ENCODE data around the gene NEDD8.

Gene NEDD8

DNA sequence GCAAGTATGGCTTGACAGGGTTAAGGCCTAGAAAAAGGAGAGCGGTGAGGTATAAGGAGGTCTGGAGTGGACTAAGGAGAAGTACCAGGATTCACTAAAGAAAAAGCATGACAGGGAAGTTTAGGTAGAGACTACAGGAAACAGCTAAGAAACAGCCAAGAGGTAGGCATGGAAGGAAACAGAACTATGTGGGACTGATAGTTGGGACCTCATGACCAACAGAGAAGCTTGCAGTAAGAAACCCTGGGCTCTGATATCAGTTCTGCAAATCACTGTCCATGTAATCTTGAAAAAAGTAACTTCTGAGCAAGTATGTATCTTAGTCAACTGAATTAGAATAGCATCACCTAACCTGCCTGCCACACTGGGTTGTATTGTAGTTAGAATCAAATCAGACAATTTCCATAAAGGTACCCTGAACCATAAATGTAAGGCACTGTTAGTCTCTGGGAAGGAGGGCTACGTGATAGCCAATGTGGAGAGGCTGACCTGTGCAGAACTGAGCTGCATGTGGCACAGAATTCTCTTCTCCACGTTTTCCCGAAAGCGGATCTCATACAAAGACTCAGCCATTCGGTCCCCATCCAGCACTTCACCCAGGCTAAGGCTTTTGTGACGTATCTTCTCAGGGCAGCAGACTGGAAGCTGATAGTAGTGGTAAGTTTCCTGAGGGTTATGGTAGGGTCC lies 37.8 kb downstream of the NEDD8 start:
- DNase-seq: no peak

DNA sequence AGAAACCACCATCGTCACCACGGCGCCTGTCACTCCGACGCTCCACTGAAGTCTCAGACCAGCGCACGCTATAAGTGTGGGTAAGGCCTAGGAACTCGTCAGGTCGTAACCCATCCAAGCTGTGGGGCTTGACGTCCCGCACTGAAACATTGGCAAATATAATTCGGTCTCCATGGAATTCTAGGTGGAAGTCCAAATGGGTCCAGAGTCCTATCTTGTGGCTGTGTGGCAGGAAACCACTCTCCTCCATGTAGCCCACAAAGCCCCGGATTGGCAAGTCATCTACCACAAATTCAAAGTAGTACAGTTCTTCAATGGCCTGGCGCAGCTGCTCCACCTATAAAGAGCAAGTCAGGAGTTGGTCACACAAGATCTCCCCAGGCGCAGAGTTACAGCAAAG lies 39.2 kb downstream of the NEDD8 start:
- no peak for DNase-seq

DNA sequence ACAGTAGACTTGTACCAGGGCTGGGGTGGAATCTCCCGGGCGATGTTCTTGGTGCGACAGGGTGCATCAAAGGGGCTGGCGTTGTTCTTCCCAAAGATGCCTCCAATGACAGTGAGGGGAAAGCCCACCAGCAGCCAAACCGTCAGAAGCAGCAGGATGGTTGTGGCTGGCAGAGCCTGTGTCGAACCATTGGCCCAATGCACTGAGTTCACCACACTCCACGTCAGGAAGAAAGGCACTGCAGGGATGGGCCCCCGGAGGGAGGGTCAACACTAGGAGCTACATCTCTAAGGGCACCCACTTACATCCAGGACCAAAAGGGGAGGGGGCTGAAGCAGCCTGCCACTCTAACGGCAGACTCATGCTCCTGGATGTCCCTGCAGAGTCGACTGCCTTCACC lies 41.8 kb downstream of the NEDD8 start:
- DNase-seq: no peak

DNA sequence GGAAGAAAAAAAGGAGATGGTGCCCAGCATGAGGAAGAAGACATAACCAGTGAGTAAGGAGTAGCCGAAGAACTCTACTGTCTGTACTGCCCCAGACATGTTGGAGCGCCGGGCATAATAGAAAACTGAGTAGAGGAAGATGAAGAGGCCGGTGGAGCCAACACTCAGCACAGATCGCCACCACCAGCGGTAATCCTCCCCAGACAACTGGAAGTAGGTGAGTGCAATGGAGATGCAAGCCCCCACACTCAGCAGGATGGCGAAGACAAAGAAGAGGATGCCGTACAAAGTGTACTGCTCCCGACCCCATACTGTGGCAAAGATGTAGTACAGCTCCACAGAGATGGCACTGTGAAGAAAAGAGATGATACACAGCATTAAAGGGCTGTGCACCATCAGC lies 42.7 kb downstream of the NEDD8 start:
- DNase-seq: no peak

DNA sequence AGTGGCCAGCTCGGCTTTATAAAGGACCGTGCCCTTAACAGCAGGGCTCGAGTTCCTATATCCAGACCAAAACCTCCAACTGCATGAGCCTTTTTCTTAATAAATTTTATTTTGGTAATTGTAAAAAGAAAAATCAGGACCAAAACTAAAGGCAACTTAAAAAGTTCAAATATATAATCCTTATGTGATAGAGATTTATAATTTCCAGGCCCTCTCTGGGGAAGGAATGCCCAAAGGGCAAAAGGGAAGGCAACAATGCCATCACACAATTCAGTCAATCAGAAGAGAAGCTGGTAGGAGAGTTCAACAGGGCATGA lies 43.1 kb downstream of the NEDD8 start:
- DNase-seq: no peak

DNA sequence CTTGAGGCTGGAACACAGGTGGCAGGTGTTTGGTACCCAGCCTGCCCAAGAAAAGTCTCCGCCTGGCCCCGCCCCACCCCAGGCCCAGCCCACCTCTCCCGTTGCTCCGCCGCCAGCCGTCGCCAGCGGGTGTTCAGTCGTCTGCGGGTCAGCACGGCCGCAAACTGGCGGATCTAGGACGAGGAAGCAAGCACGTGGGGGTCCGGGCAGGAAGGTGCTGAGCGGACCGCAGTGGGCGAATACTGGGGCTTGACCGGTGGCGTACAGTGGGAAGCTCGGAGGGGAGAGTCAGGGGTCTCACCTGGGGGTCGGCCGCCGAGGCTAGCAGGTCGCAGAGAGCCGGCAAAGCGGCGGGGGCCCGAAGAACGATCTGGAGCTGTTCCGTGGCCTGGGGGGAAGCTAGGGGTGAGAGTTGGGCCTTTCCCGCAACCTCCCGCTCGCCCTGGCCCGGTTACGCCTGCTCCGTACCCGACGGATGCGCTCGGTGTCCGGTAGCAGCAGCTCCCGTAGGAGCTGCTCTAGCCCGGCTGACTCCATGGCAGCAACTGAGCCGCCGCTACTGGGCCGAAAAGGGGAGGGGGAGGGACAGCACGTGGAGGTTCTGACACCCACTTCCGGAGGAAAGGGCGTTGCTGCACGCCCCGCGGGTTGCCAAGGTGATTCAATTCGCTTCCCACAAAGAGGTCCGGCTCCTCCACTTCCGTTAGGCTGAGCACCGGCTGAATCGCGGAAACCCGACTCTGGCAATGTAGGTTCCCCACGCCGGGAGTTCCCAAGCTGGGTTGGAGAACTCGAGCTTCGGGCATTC lies 43.7 kb downstream of the NEDD8 start, which contains the start of gene IPO4:
TSS of gene IPO4 (minus strand) at position 566 of the 808 bp plus-strand sequence. CDS start at position 537, 29 bp downstream.
- DNase-seq: peak; percentile 92

DNA sequence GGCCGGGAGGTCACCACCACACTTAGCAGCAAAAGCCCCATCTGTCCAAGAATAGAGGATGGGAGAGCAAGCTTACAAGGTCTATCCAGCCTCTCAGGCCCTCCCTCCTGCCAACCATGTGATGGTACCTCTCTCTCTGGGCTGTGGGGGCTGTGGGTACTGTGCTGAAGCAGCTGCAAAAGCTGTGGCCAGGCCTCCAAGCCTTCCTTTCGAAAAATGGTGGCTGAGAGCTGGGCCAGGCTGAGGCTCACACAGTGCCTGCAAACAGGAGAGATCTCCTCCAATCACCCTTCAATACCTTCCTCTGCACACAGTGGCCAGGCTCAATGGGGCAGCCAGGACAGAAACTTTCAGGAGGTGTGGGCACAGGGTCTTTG lies 44.6 kb downstream of the NEDD8 start:
- no peak for DNase-seq

DNA sequence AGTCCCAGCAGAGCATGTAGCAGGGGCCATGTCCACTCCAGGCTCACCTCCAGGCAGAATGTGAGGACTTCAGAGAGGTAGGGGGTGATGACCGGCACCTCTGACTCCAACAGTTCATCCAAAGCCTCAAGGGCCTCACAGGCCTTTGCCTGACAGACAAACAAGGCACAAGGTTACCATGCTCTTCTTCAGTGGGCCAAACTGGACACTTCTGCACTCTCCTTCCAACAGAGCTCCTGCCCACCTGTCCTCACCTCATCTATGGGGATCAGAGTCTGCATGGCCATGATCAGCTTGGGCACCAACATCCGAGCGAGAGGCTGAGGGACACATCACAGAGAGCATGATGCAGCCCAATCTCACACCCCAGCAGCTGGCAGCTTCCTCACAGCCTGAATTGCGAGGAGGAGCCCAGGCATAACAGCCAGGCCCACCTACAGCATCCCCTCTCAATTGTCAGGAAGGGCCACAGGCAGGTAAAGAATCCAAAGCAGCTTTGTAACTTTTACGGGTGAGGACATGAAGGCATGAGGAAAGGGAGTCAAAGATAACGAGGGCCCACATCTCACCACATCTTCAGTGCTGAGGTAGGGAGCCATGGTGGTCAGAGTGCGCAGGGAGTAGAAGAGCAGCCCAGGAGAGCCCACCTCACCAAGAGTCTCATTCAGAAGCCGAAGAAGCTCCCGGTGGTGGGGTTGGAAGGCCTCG lies 45.2 kb downstream of the NEDD8 start:
- no peak for DNase-seq

DNA sequence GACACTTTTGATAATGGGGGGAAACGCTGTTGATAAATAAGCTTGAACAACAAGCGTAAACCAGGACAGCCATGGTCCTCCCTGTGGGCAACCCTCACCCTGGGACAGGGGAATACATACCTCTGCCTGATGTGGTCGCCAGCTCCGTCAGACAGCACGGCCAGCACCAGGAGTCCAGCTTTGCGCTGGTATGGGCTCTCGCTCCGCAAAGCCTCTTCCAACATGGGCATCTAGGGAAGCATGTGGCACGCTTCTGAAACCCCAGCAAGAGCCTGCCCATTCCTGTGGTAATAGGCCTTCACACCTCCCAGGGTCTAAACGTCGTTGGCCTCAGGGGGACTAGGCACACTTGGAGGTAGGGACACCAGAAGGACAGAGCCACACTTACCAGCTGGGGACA lies 46.4 kb downstream of the NEDD8 start:
- DNase-seq: no peak

DNA sequence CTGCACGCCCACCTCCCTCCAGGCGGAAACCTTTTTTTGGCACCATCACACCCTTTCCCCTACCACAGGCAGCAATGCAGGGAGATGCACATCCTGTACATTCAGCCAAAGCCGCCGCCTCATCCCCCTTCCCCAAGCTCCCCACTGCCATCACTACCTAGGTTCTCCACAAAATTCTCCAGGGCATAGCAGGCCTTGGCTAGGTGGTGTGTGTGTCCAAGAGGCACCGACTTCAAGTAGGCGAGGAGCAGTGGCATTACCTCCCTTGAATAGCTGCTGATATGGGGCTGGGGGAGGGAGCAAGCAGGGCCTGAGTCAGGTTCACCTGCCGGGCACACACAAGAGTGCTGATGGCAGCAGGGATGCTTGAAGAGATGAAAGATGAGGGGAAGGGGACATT lies 47.1 kb downstream of the NEDD8 start:
- no peak for DNase-seq

DNA sequence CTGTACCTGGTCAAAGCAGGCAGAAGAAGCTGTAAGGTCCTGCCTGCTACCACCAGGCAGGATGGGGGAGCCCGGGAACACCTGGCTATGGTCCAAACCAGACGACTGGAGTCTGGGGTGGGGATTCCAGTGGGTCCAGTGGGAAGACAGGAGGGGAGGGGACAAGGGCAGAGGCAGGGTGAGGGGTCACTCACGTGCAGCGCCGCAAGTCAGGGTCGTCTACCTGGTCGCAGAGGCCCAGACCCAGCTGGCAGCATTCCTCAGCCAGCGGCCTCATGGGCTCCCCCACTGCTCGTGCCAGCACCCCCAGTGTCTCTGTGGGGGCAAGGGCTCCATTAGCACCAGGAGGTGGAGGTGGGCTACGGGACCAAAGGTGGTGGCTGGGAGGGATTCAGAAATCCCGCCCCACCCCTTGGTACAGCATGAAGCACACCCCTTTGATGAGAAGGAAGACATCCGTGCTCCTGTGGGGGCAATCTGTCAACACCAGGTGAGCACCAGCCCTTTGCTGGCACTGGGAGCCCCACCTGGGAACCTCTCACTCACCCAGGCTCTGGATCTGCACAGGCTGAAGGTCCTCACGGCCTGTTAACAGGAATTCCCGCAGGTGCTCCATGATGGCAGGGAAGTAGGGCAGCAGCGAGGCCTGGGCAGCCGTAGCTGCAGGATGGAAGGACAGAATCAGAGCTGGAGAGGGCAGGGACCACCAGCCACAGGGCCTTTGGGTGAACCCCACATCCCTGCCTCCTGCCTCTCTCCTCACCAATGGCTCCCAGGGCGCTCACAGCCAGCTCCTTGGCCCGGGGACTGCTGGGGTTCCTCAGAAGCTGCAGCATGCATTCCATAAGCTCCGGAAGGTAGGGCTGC lies 47.8 kb downstream of the NEDD8 start:
- DNase-seq: no peak

DNA sequence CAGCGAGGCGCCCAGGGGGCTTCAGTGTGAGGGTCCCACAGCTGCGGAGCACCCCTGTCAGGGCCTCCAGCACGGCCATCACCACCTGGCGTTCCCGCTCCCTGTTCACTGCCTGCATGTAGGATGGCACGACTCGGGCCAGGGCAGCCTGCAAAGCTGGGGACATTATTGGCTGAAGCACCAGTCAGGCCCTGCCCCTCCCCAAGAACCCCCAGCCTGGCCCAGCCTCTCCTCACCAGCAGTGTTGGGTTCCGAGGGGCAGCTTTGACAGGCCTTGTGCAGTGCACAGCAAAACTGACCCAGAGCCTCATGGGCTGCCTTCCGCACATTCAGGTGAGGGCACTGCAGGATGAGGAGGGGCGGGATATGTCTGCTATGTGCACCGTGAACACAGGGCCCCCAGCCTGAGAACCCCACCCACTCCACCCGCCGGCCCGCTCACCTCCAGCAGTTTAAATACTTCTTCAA lies 49.1 kb downstream of the NEDD8 start:
- DNase-seq: no peak

DNA sequence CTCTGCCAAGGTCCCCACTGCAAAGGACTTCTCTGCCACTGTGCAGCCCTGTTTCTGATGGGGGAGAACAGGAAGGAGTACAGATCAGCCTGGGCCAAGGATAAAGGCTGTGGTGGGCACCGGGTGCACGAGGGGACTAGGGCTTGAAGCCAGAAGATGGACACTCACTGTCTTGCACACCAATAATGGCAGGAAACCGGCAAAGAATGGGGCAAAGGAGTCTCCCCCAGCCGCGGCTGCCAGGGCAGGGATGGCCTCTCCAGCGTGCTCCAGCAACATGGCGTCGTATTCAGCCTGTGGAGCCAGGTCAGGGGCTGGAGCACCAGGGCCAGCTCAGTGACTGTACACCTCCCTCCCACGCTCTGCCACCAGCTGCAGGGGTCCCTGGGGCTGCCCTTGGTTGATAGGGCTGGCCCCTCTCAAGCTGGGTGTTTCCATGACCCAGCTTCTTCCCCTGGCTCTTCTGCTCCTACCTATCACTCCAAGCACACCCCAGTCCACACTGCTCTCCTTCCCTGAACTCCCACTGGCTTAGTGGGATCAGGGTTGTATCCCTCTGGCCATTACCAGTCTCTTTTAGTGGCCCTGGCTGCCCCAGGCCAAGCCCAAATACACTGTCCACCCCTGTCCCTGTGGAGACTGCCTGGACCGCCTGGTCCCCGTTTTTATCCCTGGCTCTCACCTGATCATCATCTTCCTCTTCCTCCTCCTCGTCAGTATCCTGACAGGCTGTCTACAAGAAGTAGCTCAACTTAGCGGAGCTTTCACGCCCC lies 49.9 kb downstream of the NEDD8 start:
- no peak for DNase-seq

DNA sequence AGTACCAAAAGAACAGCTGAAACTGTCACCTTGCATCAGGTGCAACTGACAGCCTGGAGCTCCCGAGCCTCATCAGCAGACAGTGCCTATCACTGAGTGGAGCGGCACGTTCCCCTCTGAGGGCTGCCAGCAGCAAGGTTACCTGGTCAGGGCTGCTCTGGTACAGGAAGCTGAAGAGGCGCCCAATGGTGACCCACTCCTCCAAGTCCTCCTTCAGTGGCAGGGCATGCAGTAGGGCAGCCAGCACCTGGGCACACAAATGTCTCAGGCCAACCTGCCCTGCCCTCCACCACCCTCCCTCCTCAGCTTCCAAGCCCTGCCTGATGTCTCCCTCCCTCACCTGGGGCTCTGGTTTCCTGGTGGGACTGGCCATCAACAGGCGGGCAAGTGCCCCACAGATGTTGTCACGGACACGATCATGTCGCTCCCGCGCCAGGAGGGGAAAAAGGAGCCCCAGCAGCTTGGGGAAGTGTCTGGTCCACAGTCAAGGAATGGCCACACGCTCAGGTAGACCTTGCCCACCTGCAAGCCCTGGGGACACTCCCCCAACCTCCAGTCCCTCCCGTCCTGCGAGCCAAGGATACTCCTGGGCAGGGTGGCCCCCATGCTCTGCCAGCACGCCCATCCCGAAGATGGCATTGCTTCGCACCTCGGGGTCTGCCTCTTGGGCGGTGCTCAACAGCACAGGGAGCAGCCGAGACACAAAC lies 50.6 kb downstream of the NEDD8 start:
- no peak for DNase-seq

DNA sequence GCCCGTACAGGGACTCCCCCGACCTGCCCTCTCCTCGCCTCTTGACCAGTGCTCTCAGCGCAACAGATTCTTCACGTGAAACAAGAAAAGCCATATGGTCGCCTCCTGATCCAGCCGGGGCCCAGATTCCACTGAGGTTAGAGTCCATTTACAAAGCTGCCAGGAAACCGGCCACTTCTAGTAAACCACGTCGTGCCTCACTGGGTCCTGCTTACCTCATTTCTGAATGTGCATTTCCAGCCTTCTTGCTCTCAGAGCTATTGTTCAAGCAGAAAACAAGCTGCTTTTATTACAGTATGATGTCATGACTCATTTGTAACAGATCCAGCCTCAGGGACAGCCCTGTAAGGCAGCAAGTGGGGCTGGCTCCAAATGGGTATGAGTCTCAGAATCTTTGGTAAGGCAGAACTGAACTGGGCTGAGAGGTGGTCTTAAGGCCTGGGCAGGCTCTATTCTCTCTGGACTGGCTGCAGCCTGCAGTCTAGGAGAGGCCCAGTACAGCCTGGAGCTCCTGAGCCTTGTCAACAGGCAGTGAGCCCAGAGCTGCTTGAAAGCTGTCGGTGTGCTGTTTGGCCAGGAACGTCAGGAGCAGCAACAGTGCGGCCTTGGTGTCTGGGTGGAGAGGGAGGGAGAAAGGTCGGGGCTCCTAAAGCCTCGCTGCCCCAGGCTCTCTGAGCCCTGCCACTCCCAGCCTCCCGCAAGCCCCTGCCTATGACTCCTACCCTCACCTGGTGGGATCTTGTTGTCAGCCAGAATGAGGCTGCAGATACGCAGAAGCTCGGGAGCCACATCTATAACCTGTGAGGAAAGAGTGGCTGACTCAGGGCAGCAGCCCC lies 52.0 kb downstream of the NEDD8 start:
- no peak for DNase-seq

DNA sequence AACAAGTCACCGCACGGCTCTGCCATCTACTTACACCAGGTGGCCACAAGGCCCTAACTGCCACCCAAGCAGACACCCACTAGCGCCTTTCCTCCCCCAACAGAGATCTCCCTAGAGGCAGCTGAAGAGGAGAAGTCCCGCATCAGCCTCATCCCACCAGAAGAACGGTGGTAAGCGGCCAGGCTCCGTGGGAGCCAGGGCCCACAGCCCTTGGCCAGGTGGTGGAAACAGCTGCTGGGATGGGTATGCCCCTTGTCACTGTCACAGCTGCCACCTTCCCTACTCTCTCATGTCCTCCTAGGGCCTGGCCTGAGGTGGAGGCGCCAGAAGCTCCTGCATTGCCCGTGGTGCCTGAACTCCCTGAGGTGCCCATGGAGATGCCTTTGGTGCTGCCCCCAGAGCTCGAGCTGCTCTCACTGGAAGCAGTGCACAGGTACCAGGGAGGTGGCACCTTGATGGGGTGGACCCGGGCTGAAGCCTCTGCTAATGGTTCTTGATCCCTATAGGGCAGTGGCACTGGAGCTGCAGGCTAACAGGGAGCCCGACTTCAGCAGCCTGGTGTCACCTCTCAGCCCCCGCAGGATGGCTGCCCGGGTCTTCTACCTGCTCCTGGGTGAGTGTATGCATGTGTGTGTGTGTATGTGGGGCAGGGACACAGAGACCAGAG lies 52.7 kb downstream of the NEDD8 start:
- DNase-seq: no peak

DNA sequence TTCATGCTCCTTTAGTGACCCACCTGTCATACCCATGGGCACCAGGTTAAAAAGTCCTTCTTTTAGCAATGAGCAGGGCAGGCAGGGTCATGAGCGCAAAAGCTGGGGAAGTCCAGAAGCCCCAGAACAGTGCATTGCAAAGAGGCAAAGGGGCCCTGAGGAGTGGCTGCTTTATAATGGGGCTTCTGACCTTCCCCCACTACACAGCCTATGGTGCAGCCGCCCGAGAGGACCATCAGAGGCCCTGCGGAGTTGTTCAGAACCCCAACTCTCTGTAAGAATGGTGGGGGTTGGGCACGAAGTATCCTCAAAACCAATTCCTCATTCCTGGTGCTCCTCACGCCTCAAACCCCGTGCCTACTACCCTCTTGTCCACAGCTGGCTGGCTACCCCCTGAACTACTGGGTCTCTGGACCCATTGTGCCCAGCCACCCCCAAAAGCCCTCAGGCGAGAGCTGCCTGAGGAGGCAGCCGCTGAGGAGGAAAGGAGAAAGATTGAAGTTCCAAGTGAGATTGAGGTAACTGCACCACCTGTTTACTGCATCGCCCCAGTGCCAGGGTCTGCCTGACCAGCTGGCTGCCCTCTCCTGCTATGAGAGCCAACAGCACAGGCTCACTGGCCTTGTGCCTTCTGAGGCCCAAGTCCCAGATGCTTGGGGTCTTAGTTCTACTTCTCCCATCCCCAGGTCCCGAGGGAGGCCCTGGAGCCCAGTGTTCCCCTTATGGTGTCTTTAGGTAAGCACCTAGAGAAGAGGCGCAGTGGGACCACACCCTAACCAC lies 53.6 kb downstream of the NEDD8 start:
- DNase-seq: no peak

DNA sequence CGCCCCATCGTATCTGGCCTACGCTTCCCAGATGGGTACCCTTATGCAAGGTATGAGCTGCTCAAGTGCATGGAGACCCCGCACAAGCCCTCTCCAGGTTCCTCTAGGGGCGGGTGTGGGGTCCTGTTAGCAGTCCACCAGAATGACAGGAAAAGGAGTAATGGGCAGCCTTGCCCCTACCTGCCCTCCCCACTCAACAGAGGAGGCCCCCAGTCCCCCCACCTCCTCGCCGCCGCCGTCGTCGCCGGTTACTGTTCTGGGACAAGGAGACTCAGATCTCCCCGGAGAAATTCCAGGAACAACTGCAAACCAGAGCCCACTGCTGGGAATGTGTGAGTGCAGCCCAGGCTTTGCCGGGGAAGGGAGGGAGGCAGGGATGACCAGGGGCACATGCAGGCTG lies 54.3 kb downstream of the NEDD8 start:
- no peak for DNase-seq
